Activated CD8-positive, alpha-beta T cell treated with anti-CD3 and anti-CD28 coated beads for 36 hours (primary cell): ENCODE measurements around the gene CETP. TPM values are rescaled to one million over a fixed set of nuclear protein-coding genes. Genes with fewer than 3 reads are reported as not detected.
A peak's percentile ranks its signal among the peaks of the same experiment; 100 is the strongest.

ENCODE experiments used
- ATAC-seq: fragments of 200-7000 bp; cut with Tn5 transposase; one replicate; pipeline ENCODE4 v1.10.0; 2021; ENCODE audit warnings: mild to moderate bottlenecking, moderate library complexity
- CTCF ChIA-PET: fragments of 350-600 bp; sonication (Branson Sonifier 250); formaldehyde crosslinking; loops from one replicate; lab custom pipeline; 2021; ENCODE audit warnings: antibody characterized with exemption; lab: Charles Lee
- POLR2A ChIA-PET: fragments of 350-600 bp; sonication (Branson Sonifier 250); formaldehyde crosslinking; loops from one replicate; lab custom pipeline; 2021; ENCODE audit warnings: antibody characterized with exemption; lab: Charles Lee
- DNase-seq: peaks from one replicate; pipeline ENCODE4 v3.0.0-alpha.2; 2020
- H3K27ac Mint-ChIP-seq: one replicate; pipeline ENCODE4 v1.8.0; 2021; ENCODE audit warnings: mild to moderate bottlenecking, mixed read lengths
- H3K27me3 Mint-ChIP-seq: one replicate; pipeline ENCODE4 v1.8.0; 2021; ENCODE audit warnings: mixed read lengths
- H3K36me3 Mint-ChIP-seq: one replicate; pipeline ENCODE4 v1.8.0; 2021; ENCODE audit warnings: low read depth, mixed read lengths
- H3K4me1 Mint-ChIP-seq: one replicate; pipeline ENCODE4 v1.8.0; 2021; ENCODE audit warnings: low read depth, mixed read lengths
- H3K4me3 Mint-ChIP-seq: one replicate; pipeline ENCODE4 v1.8.0; 2021; ENCODE audit warnings: mild to moderate bottlenecking, moderate library complexity, mixed read lengths
- H3K9me3 Mint-ChIP-seq: one replicate; pipeline ENCODE4 v1.8.0; 2021; ENCODE audit warnings: mixed read lengths
- CTCF ChIP-seq: fragments of 200-600 bp; IDR thresholded peaks from one replicate; pipeline ENCODE4 v1.8.0; 2022; ENCODE audit warnings: antibody characterized with exemption, mild to moderate bottlenecking
- intact Hi-C: fragments of 100-400 bp; cut with micrococcal nuclease; formaldehyde crosslinking; loops from one replicate; pipeline ENCODE4 v1.10.0; 2022
- total RNA-seq, 2 experiments: library from RNA; stranded (reverse); gene quantifications; one replicate each; pipeline ENCODE4 v1.2.3, GENCODE V29; 2021

Gene CETP
- total RNA-seq, 2 experiments from 2014 or later, result not detected

GRCh38 chr16:57027067-57027466 lies 65.3 kb downstream of the CETP start:
- Mint-ChIP-seq H3K4me3 (no peak overlapping the region), H3K27me3 (no peaks in the 10 kb centered on the region), H3K36me3 (peaks cover 89% of the 10 kb centered on the region), H3K9me3 (no peaks in the 10 kb centered on the region), H3K27ac (peak overlapping the region; percentile 70), H3K4me1 (peaks cover 89% of the 10 kb centered on the region)
- ChIA-PET POLR2A (interaction anchor here (0.6 to 12.3 kb wide), 9 partner anchors 10 to 344 kb away, joined by 3 to 213 read pairs (median 6); partner anchors contain the start of gene NLRC5), CTCF (interaction anchor here (0.9 to 2.0 kb wide), 6 partner anchors 11 to 142 kb away, joined by 3 to 6 read pairs (median 4); no protein-coding TSS in a partner anchor)
- no peak for TF ChIP-seq CTCF
- intact Hi-C loops, result no loop called here
- DNase-seq, result no peak
- no peak for ATAC-seq

GRCh38 chr16:57028086-57028485 lies 66.3 kb downstream of the CETP start:
- DNase-seq, result no peak
- Mint-ChIP-seq H3K27ac (peak overlapping the region; percentile 70), H3K4me3 (no peak overlapping the region), H3K4me1 (peaks cover 83% of the 10 kb centered on the region), H3K9me3 (no peaks in the 10 kb centered on the region), H3K27me3 (no peaks in the 10 kb centered on the region), H3K36me3 (peaks cover 83% of the 10 kb centered on the region)
- intact Hi-C loops, result no loop called here
- ChIA-PET CTCF (interaction anchor here (0.9 to 2.0 kb wide), 7 partner anchors 10 to 141 kb away, joined by 3 to 6 read pairs (median 3); no protein-coding TSS in a partner anchor), POLR2A (interaction anchor here (0.6 to 12.3 kb wide), 9 partner anchors 9 to 83 kb away, joined by 3 to 213 read pairs (median 4); partner anchors contain the start of gene NLRC5)
- ATAC-seq, result no peak
- no peak for TF ChIP-seq CTCF

GRCh38 chr16:57029161-57030160 lies 67.7 kb downstream of the CETP start:
- peaks cover 82% of the 10 kb centered on the region for H3K36me3 Mint-ChIP-seq
- intact Hi-C loops, result no loop called here
- ATAC-seq (peak; percentile 70), DNase-seq (peak; percentile 53)
- no peaks in the 10 kb centered on the region for H3K9me3 Mint-ChIP-seq
- CTCF ChIA-PET, result interaction anchor here (1.1 to 1.4 kb wide), 2 partner anchors 9 to 55 kb away, joined by 3 to 5 read pairs; no protein-coding TSS in a partner anchor
- H3K4me1 Mint-ChIP-seq, result peaks cover 83% of the 10 kb centered on the region
- no peak overlapping the region for H3K4me3 Mint-ChIP-seq
- TF ChIP-seq CTCF, result no peak
- H3K27me3 Mint-ChIP-seq, result no peaks in the 10 kb centered on the region
- H3K27ac Mint-ChIP-seq, result peak overlapping the region; percentile 70
- POLR2A ChIA-PET, result interaction anchor here (1.0 to 14.8 kb wide), 6 partner anchors 7 to 441 kb away, joined by 3 to 213 read pairs (median 9); partner anchors contain the start of genes MT3 and NLRC5

GRCh38 chr16:57030346-57030902 lies 68.7 kb downstream of the CETP start:
- intact Hi-C loops, result no loop called here
- Mint-ChIP-seq H3K27ac (peak overlapping the region; percentile 7), H3K9me3 (no peaks in the 10 kb centered on the region), H3K4me3 (no peak overlapping the region), H3K4me1 (peaks cover 85% of the 10 kb centered on the region), H3K36me3 (peaks cover 85% of the 10 kb centered on the region), H3K27me3 (no peaks in the 10 kb centered on the region)
- no peak for ATAC-seq
- ChIA-PET CTCF (interaction anchor here (1.4 kb wide), 1 partner anchor 54 kb away, joined by 5 read pairs; no protein-coding TSS in a partner anchor), POLR2A (interaction anchor here (1.0 to 14.8 kb wide), 6 partner anchors 7 to 441 kb away, joined by 3 to 213 read pairs (median 3); partner anchors contain the start of genes MT3 and NLRC5)
- no peak for DNase-seq
- no peak for TF ChIP-seq CTCF
